ENCODE data around the gene RNF212. TPM values are rescaled to one million over a fixed set of nuclear protein-coding genes. Genes with fewer than 3 reads are reported as not detected.

Gene RNF212
- total and polyA plus RNA-seq, 9 of the 15 experiments (the other 6 are each of a cell fraction or from before 2014, with no cell fraction given) = 0.04 TPM; not detected in 8

DNA sequence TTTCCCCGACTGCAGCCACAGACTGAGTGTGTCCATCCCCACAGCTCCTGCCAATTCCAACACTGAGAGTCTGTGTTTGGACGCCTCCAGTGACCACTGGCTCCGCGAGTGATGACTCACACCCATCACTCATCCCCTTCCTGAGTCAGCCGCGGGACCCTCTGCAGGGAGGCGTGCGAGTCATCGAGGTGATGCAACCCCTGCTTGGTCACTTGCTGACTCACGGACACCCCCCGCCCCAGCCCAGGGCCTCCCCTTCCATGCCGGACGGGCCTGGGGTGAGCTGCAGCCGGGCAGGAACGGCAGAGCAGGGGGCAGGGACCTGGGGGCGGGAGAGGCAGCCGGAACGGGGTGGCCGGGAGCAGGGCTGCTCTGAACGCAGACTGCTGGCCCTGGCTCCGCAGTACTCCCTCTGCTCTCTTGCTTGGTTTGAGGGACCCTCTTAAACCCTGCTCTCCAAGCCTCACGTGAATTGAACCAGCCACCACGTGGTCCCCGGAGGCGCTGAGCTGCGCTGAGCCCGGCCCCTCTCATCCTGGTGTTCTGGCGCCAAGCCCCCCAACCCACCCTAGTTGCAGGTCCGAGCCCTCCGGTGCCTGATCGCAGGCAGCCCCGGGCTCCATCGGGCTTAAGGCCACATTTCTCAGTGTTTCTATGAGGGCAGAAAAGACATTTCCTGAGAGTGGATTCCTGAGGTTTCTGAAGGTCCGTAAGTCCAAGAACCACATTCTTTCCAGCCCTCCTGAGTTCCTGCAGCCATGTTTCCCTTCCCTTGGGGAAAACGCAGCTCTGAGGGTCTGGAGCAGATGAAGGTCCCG lies 69.5 kb downstream of the RNF212 start (continued):
- TF ChIP-seq, protein P1, sequence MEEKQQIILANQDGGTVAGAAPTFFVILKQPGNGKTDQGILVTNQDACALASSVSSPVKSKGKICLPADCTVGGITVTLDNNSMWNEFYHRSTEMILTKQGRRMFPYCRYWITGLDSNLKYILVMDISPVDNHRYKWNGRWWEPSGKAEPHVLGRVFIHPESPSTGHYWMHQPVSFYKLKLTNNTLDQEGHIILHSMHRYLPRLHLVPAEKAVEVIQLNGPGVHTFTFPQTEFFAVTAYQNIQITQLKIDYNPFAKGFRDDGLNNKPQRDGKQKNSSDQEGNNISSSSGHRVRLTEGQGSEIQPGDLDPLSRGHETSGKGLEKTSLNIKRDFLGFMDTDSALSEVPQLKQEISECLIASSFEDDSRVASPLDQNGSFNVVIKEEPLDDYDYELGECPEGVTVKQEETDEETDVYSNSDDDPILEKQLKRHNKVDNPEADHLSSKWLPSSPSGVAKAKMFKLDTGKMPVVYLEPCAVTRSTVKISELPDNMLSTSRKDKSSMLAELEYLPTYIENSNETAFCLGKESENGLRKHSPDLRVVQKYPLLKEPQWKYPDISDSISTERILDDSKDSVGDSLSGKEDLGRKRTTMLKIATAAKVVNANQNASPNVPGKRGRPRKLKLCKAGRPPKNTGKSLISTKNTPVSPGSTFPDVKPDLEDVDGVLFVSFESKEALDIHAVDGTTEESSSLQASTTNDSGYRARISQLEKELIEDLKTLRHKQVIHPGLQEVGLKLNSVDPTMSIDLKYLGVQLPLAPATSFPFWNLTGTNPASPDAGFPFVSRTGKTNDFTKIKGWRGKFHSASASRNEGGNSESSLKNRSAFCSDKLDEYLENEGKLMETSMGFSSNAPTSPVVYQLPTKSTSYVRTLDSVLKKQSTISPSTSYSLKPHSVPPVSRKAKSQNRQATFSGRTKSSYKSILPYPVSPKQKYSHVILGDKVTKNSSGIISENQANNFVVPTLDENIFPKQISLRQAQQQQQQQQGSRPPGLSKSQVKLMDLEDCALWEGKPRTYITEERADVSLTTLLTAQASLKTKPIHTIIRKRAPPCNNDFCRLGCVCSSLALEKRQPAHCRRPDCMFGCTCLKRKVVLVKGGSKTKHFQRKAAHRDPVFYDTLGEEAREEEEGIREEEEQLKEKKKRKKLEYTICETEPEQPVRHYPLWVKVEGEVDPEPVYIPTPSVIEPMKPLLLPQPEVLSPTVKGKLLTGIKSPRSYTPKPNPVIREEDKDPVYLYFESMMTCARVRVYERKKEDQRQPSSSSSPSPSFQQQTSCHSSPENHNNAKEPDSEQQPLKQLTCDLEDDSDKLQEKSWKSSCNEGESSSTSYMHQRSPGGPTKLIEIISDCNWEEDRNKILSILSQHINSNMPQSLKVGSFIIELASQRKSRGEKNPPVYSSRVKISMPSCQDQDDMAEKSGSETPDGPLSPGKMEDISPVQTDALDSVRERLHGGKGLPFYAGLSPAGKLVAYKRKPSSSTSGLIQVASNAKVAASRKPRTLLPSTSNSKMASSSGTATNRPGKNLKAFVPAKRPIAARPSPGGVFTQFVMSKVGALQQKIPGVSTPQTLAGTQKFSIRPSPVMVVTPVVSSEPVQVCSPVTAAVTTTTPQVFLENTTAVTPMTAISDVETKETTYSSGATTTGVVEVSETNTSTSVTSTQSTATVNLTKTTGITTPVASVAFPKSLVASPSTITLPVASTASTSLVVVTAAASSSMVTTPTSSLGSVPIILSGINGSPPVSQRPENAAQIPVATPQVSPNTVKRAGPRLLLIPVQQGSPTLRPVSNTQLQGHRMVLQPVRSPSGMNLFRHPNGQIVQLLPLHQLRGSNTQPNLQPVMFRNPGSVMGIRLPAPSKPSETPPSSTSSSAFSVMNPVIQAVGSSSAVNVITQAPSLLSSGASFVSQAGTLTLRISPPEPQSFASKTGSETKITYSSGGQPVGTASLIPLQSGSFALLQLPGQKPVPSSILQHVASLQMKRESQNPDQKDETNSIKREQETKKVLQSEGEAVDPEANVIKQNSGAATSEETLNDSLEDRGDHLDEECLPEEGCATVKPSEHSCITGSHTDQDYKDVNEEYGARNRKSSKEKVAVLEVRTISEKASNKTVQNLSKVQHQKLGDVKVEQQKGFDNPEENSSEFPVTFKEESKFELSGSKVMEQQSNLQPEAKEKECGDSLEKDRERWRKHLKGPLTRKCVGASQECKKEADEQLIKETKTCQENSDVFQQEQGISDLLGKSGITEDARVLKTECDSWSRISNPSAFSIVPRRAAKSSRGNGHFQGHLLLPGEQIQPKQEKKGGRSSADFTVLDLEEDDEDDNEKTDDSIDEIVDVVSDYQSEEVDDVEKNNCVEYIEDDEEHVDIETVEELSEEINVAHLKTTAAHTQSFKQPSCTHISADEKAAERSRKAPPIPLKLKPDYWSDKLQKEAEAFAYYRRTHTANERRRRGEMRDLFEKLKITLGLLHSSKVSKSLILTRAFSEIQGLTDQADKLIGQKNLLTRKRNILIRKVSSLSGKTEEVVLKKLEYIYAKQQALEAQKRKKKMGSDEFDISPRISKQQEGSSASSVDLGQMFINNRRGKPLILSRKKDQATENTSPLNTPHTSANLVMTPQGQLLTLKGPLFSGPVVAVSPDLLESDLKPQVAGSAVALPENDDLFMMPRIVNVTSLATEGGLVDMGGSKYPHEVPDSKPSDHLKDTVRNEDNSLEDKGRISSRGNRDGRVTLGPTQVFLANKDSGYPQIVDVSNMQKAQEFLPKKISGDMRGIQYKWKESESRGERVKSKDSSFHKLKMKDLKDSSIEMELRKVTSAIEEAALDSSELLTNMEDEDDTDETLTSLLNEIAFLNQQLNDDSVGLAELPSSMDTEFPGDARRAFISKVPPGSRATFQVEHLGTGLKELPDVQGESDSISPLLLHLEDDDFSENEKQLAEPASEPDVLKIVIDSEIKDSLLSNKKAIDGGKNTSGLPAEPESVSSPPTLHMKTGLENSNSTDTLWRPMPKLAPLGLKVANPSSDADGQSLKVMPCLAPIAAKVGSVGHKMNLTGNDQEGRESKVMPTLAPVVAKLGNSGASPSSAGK (IDR thresholded peaks at IDR 0.05) = peak; percentile 99
- no peak for TF ChIP-seq TSC22D4 (tag; IDR thresholded peaks at IDR 0.05)
- TF ChIP-seq ZNF124 (CRISPR knock-in tag; IDR thresholded peaks at IDR 0.05) = no peak
- no peak for TF ChIP-seq ZNF184 (CRISPR knock-in tag; IDR thresholded peaks at IDR 0.05)
- peak; percentile 42; the same call in 1 of the 2 replicates for TF ChIP-seq HCFC1 (IDR thresholded peaks at IDR 0.05; ENCODE audit: low read depth, low read length)
- TF ChIP-seq, protein P2, sequence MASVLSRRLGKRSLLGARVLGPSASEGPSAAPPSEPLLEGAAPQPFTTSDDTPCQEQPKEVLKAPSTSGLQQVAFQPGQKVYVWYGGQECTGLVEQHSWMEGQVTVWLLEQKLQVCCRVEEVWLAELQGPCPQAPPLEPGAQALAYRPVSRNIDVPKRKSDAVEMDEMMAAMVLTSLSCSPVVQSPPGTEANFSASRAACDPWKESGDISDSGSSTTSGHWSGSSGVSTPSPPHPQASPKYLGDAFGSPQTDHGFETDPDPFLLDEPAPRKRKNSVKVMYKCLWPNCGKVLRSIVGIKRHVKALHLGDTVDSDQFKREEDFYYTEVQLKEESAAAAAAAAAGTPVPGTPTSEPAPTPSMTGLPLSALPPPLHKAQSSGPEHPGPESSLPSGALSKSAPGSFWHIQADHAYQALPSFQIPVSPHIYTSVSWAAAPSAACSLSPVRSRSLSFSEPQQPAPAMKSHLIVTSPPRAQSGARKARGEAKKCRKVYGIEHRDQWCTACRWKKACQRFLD (CRISPR knock-in tag; IDR thresholded peaks at IDR 0.05) = peak; percentile 77
- TF ChIP-seq, protein P3, sequence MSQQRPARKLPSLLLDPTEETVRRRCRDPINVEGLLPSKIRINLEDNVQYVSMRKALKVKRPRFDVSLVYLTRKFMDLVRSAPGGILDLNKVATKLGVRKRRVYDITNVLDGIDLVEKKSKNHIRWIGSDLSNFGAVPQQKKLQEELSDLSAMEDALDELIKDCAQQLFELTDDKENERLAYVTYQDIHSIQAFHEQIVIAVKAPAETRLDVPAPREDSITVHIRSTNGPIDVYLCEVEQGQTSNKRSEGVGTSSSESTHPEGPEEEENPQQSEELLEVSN (IDR thresholded peaks at IDR 0.05; ENCODE audit: borderline replicate concordance in 1 of 2, extremely low read depth in 1 of 2, insufficient read depth in 1 of 2, insufficient read length in 1 of 2, low read depth in 1 of 2, low read length in 1 of 2, poor library complexity in 1 of 2, severe bottlenecking in 1 of 2) = peak; percentile 71 to 73

Measured in K562 (cell line).